Neuronal stem cell (in vitro differentiated cells): Measurements from ENCODE around the gene SLC38A10.
A peak's percentile ranks its signal among the peaks of the same experiment; 100 is the strongest.

Source experiments
- DNase-seq: peaks from one replicate; pipeline ENCODE4 v3.0.0-alpha.2; 2013; ENCODE audit warnings: low spot score
- H2AFZ ChIP-seq: one replicate; pipeline ENCODE4 v1.6.1; 2013; ENCODE audit warnings: mild to moderate bottlenecking, low read length, inconsistent platforms
- H2AK5ac ChIP-seq: 2 replicates; pipeline ENCODE4 v1.6.1; 2013; ENCODE audit warnings: low read depth, mild to moderate bottlenecking, inconsistent platforms, low read length, moderate library complexity, mixed read lengths
- H2BK120ac ChIP-seq: 2 replicates; pipeline ENCODE4 v1.6.1; 2013; ENCODE audit warnings: low read depth, mild to moderate bottlenecking, inconsistent platforms, low read length, moderate library complexity, mixed read lengths
- H2BK12ac ChIP-seq: one replicate; pipeline ENCODE4 v1.6.1; 2013; ENCODE audit warnings: low read length, inconsistent platforms
- H2BK15ac ChIP-seq: 2 replicates; pipeline ENCODE4 v1.6.1; 2013; ENCODE audit warnings: mild to moderate bottlenecking, low read length, inconsistent platforms, mixed read lengths
- H2BK5ac ChIP-seq: one replicate; pipeline ENCODE4 v1.6.1; 2013; ENCODE audit warnings: inconsistent platforms, mild to moderate bottlenecking, low read length, moderate library complexity
- H3K14ac ChIP-seq: one replicate; pipeline ENCODE4 v1.6.1; 2013; ENCODE audit warnings: low read length, inconsistent platforms
- H3K18ac ChIP-seq: 2 replicates; pipeline ENCODE4 v1.6.1; 2013; ENCODE audit warnings: low read length, inconsistent platforms
- H3K23ac ChIP-seq: 2 replicates; pipeline ENCODE4 v1.6.1; 2013; ENCODE audit warnings: low read depth, mild to moderate bottlenecking, mixed read lengths, low read length, inconsistent platforms; ENCODE audit not compliant: poor library complexity
- H3K27ac ChIP-seq: replicated peaks from 3 replicates; pipeline ENCODE4 v1.5.1; 2013; ENCODE audit warnings: low read length, inconsistent platforms
- H3K27me3 ChIP-seq, 3 experiments: 2 replicates each; pipeline ENCODE4 v1.6.1; 2013; ENCODE audit warnings: low read length in 3 of 3, mild to moderate bottlenecking in 2 of 3, inconsistent platforms in 1 of 3, low read depth in 1 of 3, mixed read lengths in 1 of 3, moderate library complexity in 1 of 3; ENCODE audit not compliant: control insufficient read depth in 3 of 3, insufficient read depth in 3 of 3
- H3K36me3 ChIP-seq, 2 donors: replicated peaks in 1 of 2; 2 replicates each; pipeline ENCODE4 v1.6.1; 2013; ENCODE audit warnings: low read length in 2 of 2; ENCODE audit not compliant: control insufficient read depth in 2 of 2, insufficient read depth in 2 of 2
- H3K4ac ChIP-seq: 2 replicates; pipeline ENCODE4 v1.6.1; 2013; ENCODE audit warnings: inconsistent platforms, mild to moderate bottlenecking, low read length, moderate library complexity
- H3K4me1 ChIP-seq, 2 donors: 1 replicate in 1 of 2; 2 replicates in 1 of 2; pipeline ENCODE4 v1.6.1; 2013; ENCODE audit warnings: low read length in 2 of 2, low read depth in 1 of 2; ENCODE audit not compliant: control insufficient read depth in 2 of 2, insufficient read depth in 1 of 2
- H3K4me2 ChIP-seq: one replicate; pipeline ENCODE4 v1.6.1; 2013; ENCODE audit warnings: mild to moderate bottlenecking, low read length, inconsistent platforms; ENCODE audit not compliant: insufficient read depth, poor library complexity, severe bottlenecking
- H3K4me3 ChIP-seq, 2 donors: 2 replicates each; pipeline ENCODE4 v1.5.1; 2013; ENCODE audit warnings: low read length in 2 of 2, mild to moderate bottlenecking in 2 of 2, inconsistent platforms in 1 of 2, moderate library complexity in 1 of 2
- H3K79me1 ChIP-seq: one replicate; pipeline ENCODE4 v1.6.1; 2013; ENCODE audit warnings: low read depth, mild to moderate bottlenecking, inconsistent platforms, low read length, moderate library complexity
- H3K9ac ChIP-seq: one replicate; pipeline ENCODE4 v1.6.1; 2013; ENCODE audit warnings: mild to moderate bottlenecking, low read depth, low read length, inconsistent platforms; ENCODE audit not compliant: poor library complexity
- H3K9me3 ChIP-seq, 2 donors: replicated peaks in 1 of 2; 2 replicates each; pipeline versions ENCODE3 to v1.6.1; 2013; ENCODE audit warnings: low read length in 2 of 2, mild to moderate bottlenecking in 2 of 2, inconsistent platforms in 1 of 2, low read depth in 1 of 2, mixed read lengths in 1 of 2, moderate library complexity in 1 of 2; ENCODE audit not compliant: control insufficient read depth in 2 of 2, insufficient read depth in 1 of 2
- H4K8ac ChIP-seq: one replicate; pipeline ENCODE4 v1.6.1; 2013; ENCODE audit warnings: low read depth, mild to moderate bottlenecking, inconsistent platforms, low read length, moderate library complexity
- H4K91ac ChIP-seq: one replicate; pipeline ENCODE4 v1.6.1; 2013; ENCODE audit warnings: low read length, low read depth, mild to moderate bottlenecking, inconsistent platforms; ENCODE audit not compliant: poor library complexity
- WGBS, 2 donors: extraction: QIAGEN DNeasy Blood & Tissue Kit; methylation state at CpG; one replicate each; pipeline ENCODE4 v1.1.7; 2013; ENCODE audit warnings: missing lambda C conversion rate in 2 of 2, mixed read lengths in 1 of 2; ENCODE audit not compliant: insufficient read length in 2 of 2, insufficient replicate concordance in 1 of 2; ENCODE audit errors: extremely low coverage in 2 of 2; 5-methylcytosine and 5-hydroxymethylcytosine counted together

Gene SLC38A10

DNA sequence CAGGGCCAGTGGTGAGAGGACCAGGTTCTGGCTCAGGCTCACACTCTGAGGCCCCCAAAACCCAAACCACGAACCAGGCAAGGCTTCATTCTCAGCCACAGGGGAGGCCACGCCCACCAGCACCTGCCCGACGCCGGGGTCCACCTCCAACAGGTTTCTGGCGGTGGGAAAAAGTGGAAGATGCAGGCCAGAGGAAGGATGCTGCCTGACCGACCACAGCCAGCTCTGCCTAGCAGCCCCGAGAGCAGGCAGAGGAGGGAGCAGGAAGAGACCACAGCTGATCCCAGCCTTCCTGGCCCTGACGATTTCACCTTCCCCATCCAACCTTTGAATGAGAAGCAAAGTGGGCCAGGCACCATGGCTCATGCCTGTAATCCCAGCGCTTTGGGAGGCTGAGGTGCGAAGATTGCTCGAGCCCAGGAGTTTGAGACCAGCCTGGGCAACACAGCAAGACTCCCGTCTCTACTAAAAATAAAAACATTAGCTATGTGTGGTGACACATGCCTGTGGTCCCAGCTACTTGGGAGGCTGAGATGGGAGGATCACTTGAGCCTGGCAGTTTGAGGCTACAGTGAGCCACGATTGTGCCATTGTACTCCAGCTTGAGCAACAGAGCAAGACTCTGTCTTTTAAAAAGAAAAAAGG, 30.7 kb upstream of the SLC38A10 start:
- H3K4me3 ChIP-seq: no peak overlapping the region
- H3K18ac ChIP-seq: no peak overlapping the region
- no peak overlapping the region for H2BK12ac ChIP-seq
- no peak overlapping the region for H3K4ac ChIP-seq
- no peak overlapping the region for H2BK5ac ChIP-seq
- no peak overlapping the region for H3K14ac ChIP-seq
- H2AK5ac ChIP-seq: no peak overlapping the region
- peak overlapping the region; percentile 44 for H3K23ac ChIP-seq
- H3K79me1 ChIP-seq: peaks cover 7% of the 10 kb centered on the region
- H3K9ac ChIP-seq: peak overlapping the region; percentile 70
- no peaks in the 10 kb centered on the region for H3K36me3 ChIP-seq
- H3K27ac ChIP-seq: no peak overlapping the region
- DNase-seq: no peak
- no peak overlapping the region for H2BK15ac ChIP-seq
- no peak overlapping the region for H3K4me2 ChIP-seq
- H4K8ac ChIP-seq: no peak overlapping the region
- H3K9me3 ChIP-seq: no peaks in the 10 kb centered on the region
- H3K4me1 ChIP-seq: peaks cover 15 to 18% of the 10 kb centered on the region in 2 donors
- H2AFZ ChIP-seq: no peak overlapping the region
- no CpG with 5 or more reads among the region's 14 CpGs for WGBS, 2 donors
- H4K91ac ChIP-seq: no peak overlapping the region
- peaks cover 0 to 35% (median 2%) of the 10 kb centered on the region in 3 experiments for H3K27me3 ChIP-seq
- H2BK120ac ChIP-seq: no peak overlapping the region

- H4K8ac ChIP-seq: no peak overlapping the region
- no peaks in the 10 kb centered on the region for H3K9me3 ChIP-seq
- H3K4me1 ChIP-seq: peaks cover 13 to 14% of the 10 kb centered on the region in 2 donors
- DNase-seq: no peak
- H3K4me3 ChIP-seq: no peak overlapping the region
- H3K23ac ChIP-seq: peak overlapping the region; percentile 44
- H2AFZ ChIP-seq: no peak overlapping the region
- H3K14ac ChIP-seq: no peak overlapping the region
- H3K9ac ChIP-seq: no peak overlapping the region
- no peak overlapping the region for H2BK120ac ChIP-seq
- peaks cover 0 to 28% (median 2%) of the 10 kb centered on the region in 3 experiments for H3K27me3 ChIP-seq
- H2BK12ac ChIP-seq: no peak overlapping the region
- H2AK5ac ChIP-seq: peak overlapping the region; percentile 97
- peak overlapping the region; percentile 94 for H2BK15ac ChIP-seq
- H3K36me3 ChIP-seq: no peaks in the 10 kb centered on the region
- H2BK5ac ChIP-seq: no peak overlapping the region
- peaks cover 7% of the 10 kb centered on the region for H3K79me1 ChIP-seq
- H3K27ac ChIP-seq: no peak overlapping the region
- H3K4ac ChIP-seq: no peak overlapping the region
- H4K91ac ChIP-seq: no peak overlapping the region
- H3K18ac ChIP-seq: no peak overlapping the region
- no CpG with 5 or more reads among the region's 22 CpGs for WGBS, 2 donors
- peak overlapping the region; percentile 11 for H3K4me2 ChIP-seq
These were observed 30.0 kb upstream of the SLC38A10 start for GRCh38 chr17:81324851-81325713.

GRCh38 chr17:81324177-81324850, 29.2 kb upstream of the SLC38A10 start:
- Histone ChIP-seq H3K4me1 (peaks cover 5 to 7% of the 10 kb centered on the region in 2 donors), H3K4me2 (no peak overlapping the region), H3K79me1 (peaks cover 7% of the 10 kb centered on the region), H3K9ac (no peak overlapping the region), H4K8ac (peak overlapping the region; percentile 43), H3K14ac (no peak overlapping the region), H2BK15ac (peak overlapping the region; percentile 94), H3K23ac (peak overlapping the region; percentile 35), H2BK120ac (no peak overlapping the region), H3K4ac (no peak overlapping the region), H2AFZ (no peak overlapping the region), H2BK5ac (no peak overlapping the region), H3K4me3 (no peak overlapping the region), H2BK12ac (no peak overlapping the region), H4K91ac (peak overlapping the region; percentile 53), H2AK5ac (peak overlapping the region; percentile 97), H3K18ac (peak overlapping the region; percentile 71), H3K36me3 (no peaks in the 10 kb centered on the region), H3K27ac (no peak overlapping the region), H3K9me3 (no peaks in the 10 kb centered on the region), H3K27me3 (peaks cover 0 to 26% (median 2%) of the 10 kb centered on the region in 3 experiments)
- no CpG with 5 or more reads among the region's 17 CpGs for WGBS, 2 donors
- no peak for DNase-seq
